Fibroblast of lung (primary cell): Measurements from ENCODE around the gene CYP4F22.

Source experiments
- CTCF ChIP-seq, 2 donors: IDR thresholded peaks in 1 of 2; conservative IDR thresholded peaks in 1 of 2; 1 replicate in 1 of 2; 2 replicates in 1 of 2; pipeline ENCODE4 v1.5.1; 2011 to 2012; ENCODE audit warnings: low read length in 2 of 2, control low read depth in 1 of 2, inconsistent platforms in 1 of 2, low read depth in 1 of 2, mild to moderate bottlenecking in 1 of 2
- EZH2 ChIP-seq: IDR thresholded peaks from 2 replicates; pipeline ENCODE4 v1.5.1; 2012; ENCODE audit warnings: low read length, control low read depth, mild to moderate bottlenecking; ENCODE audit errors: missing control alignments

GRCh38 chr19:15551293-15552004 lies 43.1 kb downstream of the CYP4F22 start:
- TF ChIP-seq CTCF (conservative IDR thresholded peaks at IDR 0.05 in 1 of 2, IDR thresholded peaks at IDR 0.05 in 1 of 2; ENCODE audit: low read depth in 1 of 2, low read length in 2 of 2) (no peak), EZH2 (no peak)
